ENCODE measurements around the gene CBX4. TPM values are rescaled to one million over a fixed set of nuclear protein-coding genes. Genes with fewer than 3 reads are reported as not detected.

Gene CBX4
- total and polyA plus RNA-seq, 2 of the 13 experiments (the other 11 are each of a cell fraction or from before 2014, with no cell fraction given): 25.8 to 50.8 TPM

GRCh38 chr17:79786930-79787643 is 52.2 kb downstream of the CBX4 start (continued):
- TF ChIP-seq UBTF (CRISPR knock-in tag; IDR thresholded peaks at IDR 0.05): 0 out of 2 replicates have a peak, but pooled peaks have one; percentile 26
- 0 out of 2 replicates have a peak, but pooled peaks have one; percentile 20 for TF ChIP-seq ETV5 (CRISPR knock-in tag; IDR thresholded peaks at IDR 0.05; ENCODE audit: borderline replicate concordance)
- TF ChIP-seq POLR2A (IDR thresholded peaks at IDR 0.05; ENCODE audit: insufficient read depth in 1 of 2, low read depth in 2 of 2, low read length in 2 of 2): peak in 1 of 2 experiments; percentile 70; a peak in 2 of 4 replicates
- TF ChIP-seq ZNF614 (CRISPR knock-in tag; IDR thresholded peaks at IDR 0.05; ENCODE audit: borderline replicate concordance): no peak
- 0 out of 2 replicates have a peak, but pooled peaks have one; percentile 25 for TF ChIP-seq ZNF441 (CRISPR knock-in tag; IDR thresholded peaks at IDR 0.05; ENCODE audit: borderline replicate concordance)
- TF ChIP-seq TBX2 (CRISPR knock-in tag; IDR thresholded peaks at IDR 0.05; ENCODE audit: borderline replicate concordance): 0 out of 2 replicates have a peak, but pooled peaks have one; percentile 31
- 0 out of 2 replicates have a peak, but pooled peaks have one; percentile 26 for TF ChIP-seq MYC (CRISPR knock-in tag; IDR thresholded peaks at IDR 0.05; ENCODE audit: borderline replicate concordance)
- no peak for TF ChIP-seq ZNF879 (CRISPR knock-in tag; IDR thresholded peaks at IDR 0.05)
- TF ChIP-seq ZNF83 (CRISPR knock-in tag; IDR thresholded peaks at IDR 0.05; ENCODE audit: borderline replicate concordance): 0 out of 2 replicates have a peak, but pooled peaks have one; percentile 64
- TF ChIP-seq SIX1 (CRISPR knock-in tag; IDR thresholded peaks at IDR 0.05; ENCODE audit: borderline replicate concordance): no peak
- TF ChIP-seq TRIM24 (CRISPR knock-in tag; IDR thresholded peaks at IDR 0.05): no peak
- 0 out of 2 replicates have a peak, but pooled peaks have one; percentile 16 for TF ChIP-seq ERF (CRISPR knock-in tag; IDR thresholded peaks at IDR 0.05)
- TF ChIP-seq ZC3H4 (CRISPR knock-in tag; IDR thresholded peaks at IDR 0.05; ENCODE audit: borderline replicate concordance): no peak
- peak; percentile 96 for TF ChIP-seq AKAP8 (CRISPR knock-in tag; IDR thresholded peaks at IDR 0.05)
- TF ChIP-seq ZNF430 (CRISPR knock-in tag; IDR thresholded peaks at IDR 0.05): 0 out of 2 replicates have a peak, but pooled peaks have one; percentile 7
- TF ChIP-seq PAF1 (CRISPR knock-in tag; IDR thresholded peaks at IDR 0.05): peak; percentile 91
- TF ChIP-seq SETDB1 (CRISPR knock-in tag; IDR thresholded peaks at IDR 0.05; ENCODE audit: borderline replicate concordance): no peak
- TF ChIP-seq ZNF773 (CRISPR knock-in tag; IDR thresholded peaks at IDR 0.05; ENCODE audit: borderline replicate concordance): no peak
- TF ChIP-seq, protein P1, sequence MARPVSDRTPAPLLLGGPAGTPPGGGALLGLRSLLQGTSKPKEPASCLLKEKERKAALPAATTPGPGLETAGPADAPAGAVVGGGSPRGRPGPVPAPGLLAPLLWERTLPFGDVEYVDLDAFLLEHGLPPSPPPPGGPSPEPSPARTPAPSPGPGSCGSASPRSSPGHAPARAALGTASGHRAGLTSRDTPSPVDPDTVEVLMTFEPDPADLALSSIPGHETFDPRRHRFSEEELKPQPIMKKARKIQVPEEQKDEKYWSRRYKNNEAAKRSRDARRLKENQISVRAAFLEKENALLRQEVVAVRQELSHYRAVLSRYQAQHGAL (CRISPR knock-in tag; IDR thresholded peaks at IDR 0.05; ENCODE audit: not compliant biosample characterization): no peak
- TF ChIP-seq ZC3H13 (CRISPR knock-in tag; IDR thresholded peaks at IDR 0.05): peak; percentile 98
- TF ChIP-seq AGO2 (optimal IDR thresholded peaks at IDR 0.05; ENCODE audit: low read depth, low read length): peak; percentile 40
- no peak for TF ChIP-seq TGIF2 (CRISPR knock-in tag; IDR thresholded peaks at IDR 0.05)
- TF ChIP-seq, protein P2, sequence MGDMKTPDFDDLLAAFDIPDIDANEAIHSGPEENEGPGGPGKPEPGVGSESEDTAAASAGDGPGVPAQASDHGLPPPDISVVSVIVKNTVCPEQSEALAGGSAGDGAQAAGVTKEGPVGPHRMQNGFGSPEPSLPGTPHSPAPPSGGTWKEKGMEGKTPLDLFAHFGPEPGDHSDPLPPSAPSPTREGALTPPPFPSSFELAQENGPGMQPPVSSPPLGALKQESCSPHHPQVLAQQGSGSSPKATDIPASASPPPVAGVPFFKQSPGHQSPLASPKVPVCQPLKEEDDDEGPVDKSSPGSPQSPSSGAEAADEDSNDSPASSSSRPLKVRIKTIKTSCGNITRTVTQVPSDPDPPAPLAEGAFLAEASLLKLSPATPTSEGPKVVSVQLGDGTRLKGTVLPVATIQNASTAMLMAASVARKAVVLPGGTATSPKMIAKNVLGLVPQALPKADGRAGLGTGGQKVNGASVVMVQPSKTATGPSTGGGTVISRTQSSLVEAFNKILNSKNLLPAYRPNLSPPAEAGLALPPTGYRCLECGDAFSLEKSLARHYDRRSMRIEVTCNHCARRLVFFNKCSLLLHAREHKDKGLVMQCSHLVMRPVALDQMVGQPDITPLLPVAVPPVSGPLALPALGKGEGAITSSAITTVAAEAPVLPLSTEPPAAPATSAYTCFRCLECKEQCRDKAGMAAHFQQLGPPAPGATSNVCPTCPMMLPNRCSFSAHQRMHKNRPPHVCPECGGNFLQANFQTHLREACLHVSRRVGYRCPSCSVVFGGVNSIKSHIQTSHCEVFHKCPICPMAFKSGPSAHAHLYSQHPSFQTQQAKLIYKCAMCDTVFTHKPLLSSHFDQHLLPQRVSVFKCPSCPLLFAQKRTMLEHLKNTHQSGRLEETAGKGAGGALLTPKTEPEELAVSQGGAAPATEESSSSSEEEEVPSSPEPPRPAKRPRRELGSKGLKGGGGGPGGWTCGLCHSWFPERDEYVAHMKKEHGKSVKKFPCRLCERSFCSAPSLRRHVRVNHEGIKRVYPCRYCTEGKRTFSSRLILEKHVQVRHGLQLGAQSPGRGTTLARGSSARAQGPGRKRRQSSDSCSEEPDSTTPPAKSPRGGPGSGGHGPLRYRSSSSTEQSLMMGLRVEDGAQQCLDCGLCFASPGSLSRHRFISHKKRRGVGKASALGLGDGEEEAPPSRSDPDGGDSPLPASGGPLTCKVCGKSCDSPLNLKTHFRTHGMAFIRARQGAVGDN (CRISPR knock-in tag; IDR thresholded peaks at IDR 0.05): peak; percentile 25
- TF ChIP-seq ZMAT3 (CRISPR knock-in tag; conservative IDR thresholded peaks at IDR 0.05): no peak
